ENCODE data around the gene PGAP1. TPM values are rescaled to one million over a fixed set of nuclear protein-coding genes. Genes with fewer than 3 reads are reported as not detected.

Gene PGAP1
- total and polyA plus RNA-seq, 5 donors from 2014 or later = 1.1 to 19.2 (median 2.2) TPM

DNA sequence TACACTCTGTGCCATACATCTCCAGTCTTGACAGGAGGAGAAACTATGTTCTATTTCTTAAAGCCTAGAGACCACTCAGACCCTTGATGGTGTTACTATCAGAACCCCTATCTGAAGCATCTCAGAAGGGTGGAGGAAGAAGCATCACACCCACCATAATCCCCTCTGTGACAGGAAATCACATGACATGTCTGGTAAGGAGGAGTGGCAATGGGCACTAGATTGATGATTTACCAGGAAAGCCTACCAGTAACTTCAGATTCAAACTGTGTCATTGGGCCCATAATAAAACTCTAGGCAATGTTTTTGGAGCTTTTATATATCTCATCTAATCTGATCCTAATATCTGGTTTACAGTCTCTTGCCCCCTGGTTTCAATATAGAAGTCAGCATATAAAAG, 80.2 kb downstream of the PGAP1 start:
- Mint-ChIP-seq H3K36me3 (peaks cover 23% of the 10 kb centered on the region), H3K4me1 (peaks cover 7 to 11% (median 9%) of the 10 kb centered on the region in 4 donors), H3K27ac (peak overlapping the region in 1 of 3 donors; percentile 13), H3K4me3 (no peak overlapping the region), H3K27me3 (no peaks in the 10 kb centered on the region), H3K9me3 (peaks cover 0 to 2% (median 0%) of the 10 kb centered on the region in 7 donors)
- no peaks in the 10 kb centered on the region for H3K27me3 ChIP-seq (ENCODE audit: control insufficient read depth, insufficient read depth, low read length)
- peaks cover 3% of the 10 kb centered on the region for H3K4me1 ChIP-seq (ENCODE audit: control insufficient read depth, insufficient read depth, low read length, poor library complexity, severe bottlenecking)
- no peaks in the 10 kb centered on the region for H3K9me3 ChIP-seq (ENCODE audit: control insufficient read depth in 2 of 2, low read length in 2 of 2)
- H3K27ac ChIP-seq (ENCODE audit: insufficient read depth, low read length, poor library complexity, severe bottlenecking) = no peak overlapping the region
- no peak for ATAC-seq (ENCODE audit: low read depth in 2 of 2)
- no peak overlapping the region for H3K4me3 ChIP-seq (ENCODE audit: low read depth, low read length)
- DNase-seq = peak in 1 of 3 donors; percentile 18
- H3K36me3 ChIP-seq (ENCODE audit: control insufficient read depth, insufficient read depth, low read length) = peaks cover 14% of the 10 kb centered on the region

DNA sequence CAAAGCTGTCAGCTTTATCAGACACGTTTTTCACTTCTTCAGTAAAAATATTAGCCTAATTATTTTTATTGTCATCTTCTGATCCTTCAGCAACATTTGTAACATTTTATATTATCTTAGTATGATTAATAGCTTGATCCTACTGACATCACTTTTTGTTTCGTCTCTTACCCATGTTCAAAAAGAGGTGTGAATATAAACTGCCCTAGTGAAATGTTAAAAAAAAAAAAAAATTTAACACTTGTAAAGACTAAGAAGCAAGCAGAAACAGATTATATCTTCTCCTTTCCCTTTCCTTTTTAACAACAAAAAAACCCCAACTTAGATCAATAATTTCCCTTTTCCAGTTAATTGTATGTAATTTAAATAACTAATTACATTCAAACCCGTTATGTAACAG, 81.1 kb downstream of the PGAP1 start:
- peaks cover 28% of the 10 kb centered on the region for H3K36me3 Mint-ChIP-seq
- H3K27ac Mint-ChIP-seq = no peak overlapping the region

GRCh38 chr2:196840171-196840570, 86.3 kb downstream of the PGAP1 start:
- Histone ChIP-seq H3K4me3 (ENCODE audit: low read depth, low read length) (no peak overlapping the region), H3K27me3 (ENCODE audit: control insufficient read depth, insufficient read depth, low read length) (no peaks in the 10 kb centered on the region), H3K9me3 (ENCODE audit: control insufficient read depth in 2 of 2, low read length in 2 of 2) (no peaks in the 10 kb centered on the region), H3K4me1 (ENCODE audit: control insufficient read depth, insufficient read depth, low read length, poor library complexity, severe bottlenecking) (no peaks in the 10 kb centered on the region), H3K36me3 (ENCODE audit: control insufficient read depth, insufficient read depth, low read length) (peaks cover 25% of the 10 kb centered on the region), H3K27ac (ENCODE audit: insufficient read depth, low read length, poor library complexity, severe bottlenecking) (no peak overlapping the region)
- Mint-ChIP-seq H3K36me3 (peaks cover 27% of the 10 kb centered on the region), H3K4me3 (no peak overlapping the region), H3K27me3 (no peaks in the 10 kb centered on the region), H3K27ac (no peak overlapping the region), H3K9me3 (peaks cover 0 to 2% (median 0%) of the 10 kb centered on the region in 7 donors), H3K4me1 (no peaks in the 10 kb centered on the region)
- DNase-seq (no peak), ATAC-seq (ENCODE audit: low read depth in 2 of 2) (no peak)

More for the DNA sequence above, 81.1 kb downstream of the PGAP1 start:
- Histone ChIP-seq H3K36me3 (ENCODE audit: control insufficient read depth, insufficient read depth, low read length) (peaks cover 21% of the 10 kb centered on the region), H3K4me1 (ENCODE audit: control insufficient read depth, insufficient read depth, low read length, poor library complexity, severe bottlenecking) (peaks cover 3% of the 10 kb centered on the region), H3K4me3 (ENCODE audit: low read depth, low read length) (no peak overlapping the region), H3K27me3 (ENCODE audit: control insufficient read depth, insufficient read depth, low read length) (no peaks in the 10 kb centered on the region), H3K27ac (ENCODE audit: insufficient read depth, low read length, poor library complexity, severe bottlenecking) (no peak overlapping the region), H3K9me3 (ENCODE audit: control insufficient read depth in 2 of 2, low read length in 2 of 2) (no peaks in the 10 kb centered on the region)
- H3K9me3 Mint-ChIP-seq = peaks cover 0 to 2% (median 0%) of the 10 kb centered on the region in 7 donors
- DNase-seq = no peak
- H3K4me1 Mint-ChIP-seq = peaks cover 7 to 11% (median 8%) of the 10 kb centered on the region in 4 donors
- no peak for ATAC-seq (ENCODE audit: low read depth in 2 of 2)
- no peaks in the 10 kb centered on the region for H3K27me3 Mint-ChIP-seq
- no peak overlapping the region for H3K4me3 Mint-ChIP-seq

DNA sequence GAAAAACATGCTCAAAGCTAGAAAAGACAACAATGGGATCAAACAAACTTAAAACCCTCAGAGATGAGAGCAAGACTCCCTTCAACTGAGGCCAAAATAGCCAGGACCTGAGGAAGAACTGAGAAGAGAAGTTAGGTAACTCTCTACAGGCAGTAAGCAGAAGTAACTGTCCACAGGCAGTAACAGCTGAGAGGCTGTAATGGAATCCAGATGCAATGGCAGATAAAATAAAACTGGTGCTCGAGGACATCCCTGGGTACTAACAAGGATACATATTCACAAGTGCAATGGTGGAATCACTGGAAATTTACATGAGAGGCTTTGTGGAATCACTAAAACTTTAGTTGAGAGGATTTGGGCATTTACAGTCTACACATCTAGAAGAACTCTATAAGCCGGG, 86.9 kb downstream of the PGAP1 start:
- Mint-ChIP-seq H3K9me3 (peaks cover 0 to 2% (median 0%) of the 10 kb centered on the region in 7 donors), H3K4me3 (no peak overlapping the region)
- no peak for ATAC-seq (ENCODE audit: low read depth in 2 of 2)

GRCh38 chr2:196836440-196836839, 90.1 kb downstream of the PGAP1 start:
- no peak for DNase-seq
- H3K27me3 Mint-ChIP-seq = no peaks in the 10 kb centered on the region

More for the DNA sequence above, 86.9 kb downstream of the PGAP1 start:
- H3K27me3 Mint-ChIP-seq = no peaks in the 10 kb centered on the region
- no peak overlapping the region for H3K27ac Mint-ChIP-seq
- Histone ChIP-seq H3K4me1 (ENCODE audit: control insufficient read depth, insufficient read depth, low read length, poor library complexity, severe bottlenecking) (no peaks in the 10 kb centered on the region), H3K27me3 (ENCODE audit: control insufficient read depth, insufficient read depth, low read length) (no peaks in the 10 kb centered on the region), H3K36me3 (ENCODE audit: control insufficient read depth, insufficient read depth, low read length) (peaks cover 24% of the 10 kb centered on the region), H3K27ac (ENCODE audit: insufficient read depth, low read length, poor library complexity, severe bottlenecking) (no peak overlapping the region), H3K9me3 (ENCODE audit: control insufficient read depth in 2 of 2, low read length in 2 of 2) (no peaks in the 10 kb centered on the region), H3K4me3 (ENCODE audit: low read depth, low read length) (no peak overlapping the region)
- peaks cover 25% of the 10 kb centered on the region for H3K36me3 Mint-ChIP-seq
- no peaks in the 10 kb centered on the region for H3K4me1 Mint-ChIP-seq
- DNase-seq = no peak

GRCh38 chr2:196830701-196831100, 95.8 kb downstream of the PGAP1 start:
- no peaks in the 10 kb centered on the region for H3K36me3 ChIP-seq (ENCODE audit: control insufficient read depth, insufficient read depth, low read length)
- no peak overlapping the region for H3K4me3 ChIP-seq (ENCODE audit: low read depth, low read length)
- peaks cover 7% of the 10 kb centered on the region for H3K27me3 Mint-ChIP-seq
- ATAC-seq (ENCODE audit: low read depth in 2 of 2) (no peak), DNase-seq (no peak)
- no peaks in the 10 kb centered on the region for H3K27me3 ChIP-seq (ENCODE audit: control insufficient read depth, insufficient read depth, low read length)
- H3K9me3 ChIP-seq (ENCODE audit: control insufficient read depth in 2 of 2, low read length in 2 of 2) = no peaks in the 10 kb centered on the region
- no peaks in the 10 kb centered on the region for H3K4me1 ChIP-seq (ENCODE audit: control insufficient read depth, insufficient read depth, low read length, poor library complexity, severe bottlenecking)
- no peaks in the 10 kb centered on the region for H3K4me1 Mint-ChIP-seq
- no peak overlapping the region for H3K27ac ChIP-seq (ENCODE audit: insufficient read depth, low read length, poor library complexity, severe bottlenecking)
- H3K9me3 Mint-ChIP-seq = no peaks in the 10 kb centered on the region
- no peak overlapping the region for H3K4me3 Mint-ChIP-seq
- H3K36me3 Mint-ChIP-seq = no peaks in the 10 kb centered on the region
- H3K27ac Mint-ChIP-seq = no peak overlapping the region

More at GRCh38 chr2:196836440-196836839, 90.1 kb downstream of the PGAP1 start:
- Histone ChIP-seq H3K27me3 (ENCODE audit: control insufficient read depth, insufficient read depth, low read length) (no peaks in the 10 kb centered on the region), H3K9me3 (ENCODE audit: control insufficient read depth in 2 of 2, low read length in 2 of 2) (no peaks in the 10 kb centered on the region), H3K27ac (ENCODE audit: insufficient read depth, low read length, poor library complexity, severe bottlenecking) (no peak overlapping the region), H3K4me1 (ENCODE audit: control insufficient read depth, insufficient read depth, low read length, poor library complexity, severe bottlenecking) (no peaks in the 10 kb centered on the region), H3K4me3 (ENCODE audit: low read depth, low read length) (no peak overlapping the region), H3K36me3 (ENCODE audit: control insufficient read depth, insufficient read depth, low read length) (peaks cover 16% of the 10 kb centered on the region)
- Mint-ChIP-seq H3K36me3 (peaks cover 23% of the 10 kb centered on the region), H3K4me3 (no peak overlapping the region), H3K9me3 (no peaks in the 10 kb centered on the region), H3K4me1 (no peaks in the 10 kb centered on the region), H3K27ac (no peak overlapping the region)
- no peak for ATAC-seq (ENCODE audit: low read depth in 2 of 2)

DNA sequence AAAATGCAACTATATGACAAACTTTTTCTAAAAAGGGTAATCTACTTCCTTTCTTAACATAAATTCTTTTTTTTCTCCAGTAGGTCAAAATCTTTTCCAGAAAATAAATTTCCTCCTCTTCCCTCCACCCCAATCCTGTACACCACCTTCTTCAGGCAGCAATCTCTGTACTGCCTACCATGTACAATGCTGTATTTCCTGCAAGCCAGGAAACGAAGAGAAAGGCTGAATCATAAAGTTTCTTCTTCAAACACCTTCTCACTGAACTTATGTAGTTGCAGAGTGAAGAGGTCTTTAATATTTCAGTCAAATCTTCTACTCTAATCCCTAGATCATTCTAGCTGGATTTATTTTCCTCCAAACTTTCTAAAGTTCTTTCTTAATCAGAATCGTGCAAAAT, 99.2 kb downstream of the PGAP1 start:
- Mint-ChIP-seq H3K9me3 (no peaks in the 10 kb centered on the region), H3K4me3 (no peak overlapping the region), H3K4me1 (no peaks in the 10 kb centered on the region), H3K27me3 (peaks cover 15% of the 10 kb centered on the region), H3K36me3 (no peaks in the 10 kb centered on the region), H3K27ac (no peak overlapping the region)
- Histone ChIP-seq H3K9me3 (ENCODE audit: control insufficient read depth in 2 of 2, low read length in 2 of 2) (no peaks in the 10 kb centered on the region), H3K27ac (ENCODE audit: insufficient read depth, low read length, poor library complexity, severe bottlenecking) (no peak overlapping the region), H3K4me3 (ENCODE audit: low read depth, low read length) (no peak overlapping the region), H3K4me1 (ENCODE audit: control insufficient read depth, insufficient read depth, low read length, poor library complexity, severe bottlenecking) (no peaks in the 10 kb centered on the region), H3K36me3 (ENCODE audit: control insufficient read depth, insufficient read depth, low read length) (no peaks in the 10 kb centered on the region), H3K27me3 (ENCODE audit: control insufficient read depth, insufficient read depth, low read length) (no peaks in the 10 kb centered on the region)
- DNase-seq = peak in 1 of 3 donors; percentile 20
- ATAC-seq (ENCODE audit: low read depth in 2 of 2) = no peak

DNA sequence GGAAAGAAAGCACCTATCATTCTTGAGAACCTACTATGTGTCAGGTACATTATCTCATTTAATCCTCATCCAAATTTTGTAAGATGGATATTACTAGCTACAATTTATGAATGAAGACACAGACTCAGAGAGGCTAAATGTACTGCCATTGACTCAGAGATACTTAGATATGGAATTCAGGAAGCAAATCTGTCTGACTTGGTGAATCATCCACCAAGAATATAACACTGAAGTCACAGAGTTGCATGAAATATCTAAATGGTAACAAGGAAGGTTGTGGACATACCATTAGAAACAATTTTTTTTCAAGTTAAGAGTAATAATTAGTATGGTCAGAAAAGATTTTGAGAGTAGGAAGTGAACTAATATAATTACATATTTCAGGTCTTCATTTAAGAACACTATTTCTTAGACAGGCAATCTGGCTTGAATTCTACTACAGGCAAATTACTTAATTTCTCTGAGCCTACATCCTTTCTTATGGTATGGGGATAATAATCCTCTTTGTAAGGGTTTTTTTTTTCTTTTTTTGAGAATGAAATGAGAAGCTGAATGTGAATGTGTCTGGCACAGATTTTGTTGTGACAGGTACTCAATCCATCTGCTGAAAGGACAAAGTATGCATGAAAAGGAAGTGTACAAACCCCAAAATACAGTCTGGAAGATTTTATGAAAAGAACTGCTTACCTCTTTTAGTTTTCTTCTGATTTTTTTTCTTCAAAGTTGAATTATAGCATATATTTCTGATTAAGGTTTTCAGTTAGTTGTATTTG, 102.6 kb downstream of the PGAP1 start:
- no peak for DNase-seq

More for the DNA sequence above, 102.6 kb downstream of the PGAP1 start:
- no peaks in the 10 kb centered on the region for H3K4me1 Mint-ChIP-seq
- no peak overlapping the region for H3K4me3 Mint-ChIP-seq
- peak overlapping the region in 1 of 3 donors; percentile 27 for H3K27ac Mint-ChIP-seq
- no peaks in the 10 kb centered on the region for H3K4me1 ChIP-seq (ENCODE audit: control insufficient read depth, insufficient read depth, low read length, poor library complexity, severe bottlenecking)
- no peaks in the 10 kb centered on the region for H3K36me3 Mint-ChIP-seq
- peaks cover 33% of the 10 kb centered on the region for H3K27me3 Mint-ChIP-seq
- no peaks in the 10 kb centered on the region for H3K36me3 ChIP-seq (ENCODE audit: control insufficient read depth, insufficient read depth, low read length)
- H3K9me3 Mint-ChIP-seq = peaks cover 0 to 6% (median 2%) of the 10 kb centered on the region in 7 donors
- no peaks in the 10 kb centered on the region for H3K9me3 ChIP-seq (ENCODE audit: control insufficient read depth in 2 of 2, low read length in 2 of 2)
- no peak overlapping the region for H3K27ac ChIP-seq (ENCODE audit: insufficient read depth, low read length, poor library complexity, severe bottlenecking)
- peaks cover 8% of the 10 kb centered on the region for H3K27me3 ChIP-seq (ENCODE audit: control insufficient read depth, insufficient read depth, low read length)
- H3K4me3 ChIP-seq (ENCODE audit: low read depth, low read length) = no peak overlapping the region
- ATAC-seq (ENCODE audit: low read depth in 2 of 2) = no peak
